GM18867 (cell line): Measurements from ENCODE around the gene DDX25.

Source experiments
- ATAC-seq: cut with Tn5 transposase; IDR thresholded peaks from one replicate; pipeline ENCODE4 v1.9.1; 2021; ENCODE audit warnings: mild to moderate bottlenecking, moderate library complexity; ENCODE audit not compliant: unreplicated experiment

DDX25 gene

DNA sequence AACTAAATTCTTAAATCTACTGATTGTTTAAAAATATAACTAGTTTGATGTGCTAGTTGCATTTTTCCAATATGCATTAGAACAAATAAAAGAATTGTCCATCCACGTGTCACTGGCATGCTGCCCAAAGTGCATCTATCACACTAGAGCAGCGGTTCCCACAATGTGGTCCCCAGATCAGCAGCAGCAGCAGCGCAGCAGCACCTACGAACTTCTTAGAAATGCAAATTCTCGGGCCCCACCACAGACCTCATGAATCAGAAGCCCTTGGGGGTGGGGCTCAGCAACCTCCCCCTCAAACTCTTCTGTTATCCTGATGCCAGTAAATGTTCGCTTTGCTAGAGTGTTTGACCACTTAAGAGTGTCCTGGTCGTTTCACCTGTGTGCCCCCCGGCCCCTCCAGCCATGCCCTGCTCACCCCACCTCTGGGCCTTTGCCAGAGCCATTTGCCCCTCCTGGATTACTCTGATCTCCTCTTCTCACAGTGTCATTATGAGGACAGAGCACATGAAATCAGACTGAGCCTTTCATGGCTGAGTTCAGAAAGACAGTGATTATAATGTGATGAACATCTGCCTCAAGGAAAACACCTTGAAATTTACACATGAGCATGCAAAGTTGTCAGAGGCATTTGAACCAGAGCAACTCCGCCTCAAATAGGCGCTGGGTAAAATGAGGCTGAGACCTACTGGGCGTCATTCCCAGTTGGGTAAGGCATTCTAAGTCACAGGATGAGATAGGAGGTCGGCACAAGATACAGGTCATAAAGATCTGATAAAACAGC, 28.9 kb downstream of the DDX25 start:
- peak; percentile 51 for ATAC-seq

- ATAC-seq, result no peak
These were observed 30.2 kb downstream of the DDX25 start for GRCh38 chr11:125934473-125934872.

GRCh38 chr11:125935056-125935455, 30.7 kb downstream of the DDX25 start:
- no peak for ATAC-seq

GRCh38 chr11:125935618-125936199, 31.4 kb downstream of the DDX25 start:
- ATAC-seq, result no peak

DNA sequence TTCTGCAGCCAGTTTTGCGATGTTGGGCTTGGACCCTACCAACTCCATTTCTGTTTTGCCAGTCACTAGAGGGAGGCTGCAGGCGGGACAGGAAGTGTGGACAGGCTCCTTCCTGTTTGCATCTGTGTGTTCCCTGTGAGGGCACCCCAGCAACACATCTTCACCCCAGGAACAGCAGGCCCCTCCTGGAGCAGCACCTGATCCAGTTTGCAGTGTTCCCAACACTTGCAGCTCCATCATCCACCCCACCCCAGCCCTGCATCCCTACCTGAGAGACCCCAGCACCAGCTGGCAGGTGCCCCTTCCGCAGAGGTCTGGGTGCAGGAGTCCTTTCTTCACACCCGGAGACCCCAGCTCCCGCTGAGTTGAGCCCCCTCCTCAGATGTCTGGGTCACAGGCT, 34.1 kb downstream of the DDX25 start:
- no peak for ATAC-seq

GRCh38 chr11:125939081-125939521, 34.8 kb downstream of the DDX25 start:
- ATAC-seq, result no peak

DNA sequence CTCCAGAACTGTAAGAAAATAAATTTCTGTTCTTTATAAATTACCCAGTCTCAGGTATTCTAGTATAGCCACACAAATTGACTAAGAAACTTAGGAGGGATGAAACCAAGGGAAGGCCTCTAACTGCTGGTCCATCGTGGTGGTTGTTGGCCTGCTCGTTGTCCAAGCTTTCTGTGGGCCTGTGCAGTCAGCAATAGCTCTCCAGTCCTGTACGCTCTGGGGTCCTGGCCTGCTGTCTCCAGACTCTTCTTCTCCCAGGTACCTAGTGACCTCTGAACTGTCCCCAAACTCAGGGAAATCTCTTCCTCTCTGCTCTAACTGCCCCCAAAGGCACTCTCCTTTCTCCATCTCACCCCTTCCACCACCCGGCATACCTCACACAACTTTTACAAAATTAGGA, 35.8 kb downstream of the DDX25 start:
- no peak for ATAC-seq

DNA sequence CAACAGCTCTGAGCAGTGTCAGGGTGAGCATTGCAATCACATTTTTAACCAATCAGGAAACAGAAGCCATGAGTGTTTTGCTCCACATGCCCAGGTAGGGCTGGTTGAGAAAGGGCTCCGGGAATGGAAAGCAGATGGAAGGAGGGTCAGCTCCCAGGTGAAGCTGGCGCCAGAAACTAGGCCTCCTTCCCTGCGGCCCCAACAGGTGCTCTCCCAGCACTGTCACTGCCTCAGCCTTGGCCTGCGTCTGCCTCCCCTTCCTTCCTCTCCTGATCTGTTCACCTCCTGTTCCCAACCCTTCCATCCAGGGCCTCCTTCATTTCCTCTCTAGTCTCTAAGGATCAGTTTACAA, 36.9 kb downstream of the DDX25 start:
- ATAC-seq, result no peak

DNA sequence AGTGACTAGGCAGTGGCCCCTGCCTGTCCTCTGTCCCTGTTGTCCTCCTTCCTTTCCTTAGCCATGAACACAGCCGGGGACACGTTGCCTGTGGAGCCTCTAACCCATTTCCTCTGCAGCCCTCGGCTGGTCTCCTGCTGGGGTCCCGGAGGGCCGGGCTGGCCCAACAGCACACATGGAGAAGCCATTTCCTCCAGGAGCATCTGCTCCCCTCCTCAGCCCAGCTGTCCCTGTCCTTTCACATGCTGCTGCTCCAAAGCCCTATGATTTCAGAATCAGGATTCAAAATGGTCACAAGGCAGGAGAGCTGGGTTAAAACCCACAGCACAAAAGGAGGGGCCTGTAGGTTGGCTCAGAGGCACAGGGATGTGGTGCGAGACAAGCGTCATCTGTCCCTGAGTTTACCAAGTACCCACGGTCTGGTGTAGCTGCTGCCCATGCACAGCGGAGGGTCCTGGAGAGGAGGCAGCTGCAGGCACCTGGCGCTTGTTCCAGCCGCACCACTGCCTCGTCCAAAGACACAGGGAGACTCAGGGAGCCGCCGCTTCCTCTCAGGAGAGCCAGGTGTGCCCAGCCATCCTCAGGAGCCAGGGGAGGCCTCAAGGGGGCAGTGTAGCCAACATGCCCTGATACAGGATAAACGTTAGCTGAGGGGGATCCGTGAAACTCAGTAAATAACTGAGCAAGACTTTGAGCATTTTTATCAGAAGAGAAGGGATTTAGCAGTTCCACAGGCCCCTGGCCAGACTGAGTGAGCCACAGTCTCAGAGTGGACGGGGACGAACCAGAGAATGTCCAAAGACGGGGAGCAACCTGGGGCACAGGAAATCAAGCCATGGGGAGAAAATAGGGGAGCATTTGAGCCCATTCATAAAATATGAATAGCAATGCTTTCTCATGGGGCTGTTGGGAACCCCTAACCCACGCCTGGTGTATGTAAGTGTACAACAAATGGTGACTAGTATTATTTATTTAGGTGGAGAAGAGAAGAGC, 37.6 kb downstream of the DDX25 start:
- ATAC-seq, result peak; percentile 62

GRCh38 chr11:125942771-125943428, 38.6 kb downstream of the DDX25 start:
- no peak for ATAC-seq

GRCh38 chr11:125943661-125944349, 39.5 kb downstream of the DDX25 start:
- ATAC-seq, result no peak

GRCh38 chr11:125944350-125945010, 40.2 kb downstream of the DDX25 start:
- no peak for ATAC-seq

DNA sequence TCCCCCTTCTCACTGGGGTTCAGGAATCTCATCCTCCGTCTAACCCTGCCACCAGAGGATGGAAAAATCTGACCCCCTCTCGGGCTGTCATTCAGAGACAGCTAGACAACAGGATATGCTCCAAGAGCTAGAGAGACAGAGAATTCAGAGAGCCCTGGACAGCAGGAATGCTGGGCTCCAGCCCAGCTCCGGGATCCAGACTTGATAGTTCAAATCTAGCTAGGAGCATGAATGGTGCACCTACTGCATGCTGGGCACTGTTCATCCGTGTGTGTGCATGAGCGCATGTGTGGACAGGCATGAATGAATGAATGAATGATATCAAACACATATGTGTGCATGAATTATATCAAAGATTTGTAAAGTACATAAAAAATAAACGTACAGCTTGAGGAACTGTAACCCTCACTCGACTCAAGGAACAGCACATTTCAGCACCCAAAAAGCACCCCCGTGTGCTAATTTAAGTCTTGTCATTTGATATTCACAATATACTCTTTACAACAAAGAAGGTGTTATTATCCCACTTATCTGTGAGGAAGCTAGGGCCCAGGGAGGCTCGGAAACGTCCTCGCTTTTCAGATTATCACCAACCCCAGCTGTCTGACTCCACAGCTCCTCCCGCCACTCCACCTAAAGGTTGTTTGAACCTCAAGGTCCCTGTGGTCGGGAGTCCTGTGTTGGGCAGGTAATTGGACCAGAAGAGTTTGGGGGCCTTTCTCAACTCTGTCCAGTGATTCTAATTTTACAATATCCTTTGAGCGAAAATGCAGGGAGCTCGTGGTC, 40.9 kb downstream of the DDX25 start:
- ATAC-seq, result no peak

GRCh38 chr11:125945797-125946520, 41.7 kb downstream of the DDX25 start, which contains the start of gene VSIG10L2:
TSS of gene VSIG10L2 (plus strand) at chr11:125946044. CDS start at chr11:125946056, 12 bp downstream.
- no peak for ATAC-seq

- ATAC-seq, result no peak
These were observed 42.6 kb downstream of the DDX25 start for GRCh38 chr11:125946712-125947418.

GRCh38 chr11:125947419-125948277, 43.3 kb downstream of the DDX25 start:
- no peak for ATAC-seq
